NB4 (cell line): Measurements from ENCODE around the gene KASH5.
"Not testable (repeated sequence)": the region's sequence is repeated elsewhere in the genome, so short reads cannot be mapped to it uniquely, and the experiment has no call there.

Source experiments
- CTCF ChIP-seq: IDR thresholded peaks from one replicate; pipeline ENCODE4 v1.5.1; 2012; ENCODE audit warnings: low read depth, low read length
- MAX ChIP-seq: IDR thresholded peaks from 2 replicates; pipeline ENCODE4 v1.6.1; 2011; ENCODE audit warnings: low read depth, low read length
- POLR2A ChIP-seq: IDR thresholded peaks from 2 replicates; pipeline ENCODE4 v1.6.1; 2011; ENCODE audit warnings: mild to moderate bottlenecking; ENCODE audit not compliant: insufficient read length; ENCODE audit errors: extremely low read depth

GRCh38 chr19:49461130-49461529 is 73.1 kb downstream of the KASH5 start:
- not testable (repeated sequence) for TF ChIP-seq POLR2A, CTCF, MAX
